HFFc6 (cell line): ENCODE data around the gene PLD6. TPM values are rescaled to one million over a fixed set of nuclear protein-coding genes. Genes with fewer than 3 reads are reported as not detected.

ENCODE experiments used
- DNase-seq: peaks from one replicate; pipeline ENCODE4 v3.0.0-alpha.2; 2018
- H3K27ac Mint-ChIP-seq: 2 replicates; pipeline ENCODE4 v1.8.0; 2020; ENCODE audit warnings: mild to moderate bottlenecking, mixed read lengths
- H3K27me3 Mint-ChIP-seq: 2 replicates; pipeline ENCODE4 v1.8.0; 2021; ENCODE audit warnings: mild to moderate bottlenecking, moderate library complexity, mixed read lengths; ENCODE audit not compliant: insufficient read depth
- H3K36me3 Mint-ChIP-seq: 2 replicates; pipeline ENCODE4 v1.8.0; 2021; ENCODE audit warnings: low read depth, mixed read lengths
- H3K4me1 Mint-ChIP-seq: 2 replicates; pipeline ENCODE4 v1.8.0; 2020; ENCODE audit warnings: low read depth, mixed read lengths
- H3K4me3 Mint-ChIP-seq: 2 replicates; pipeline ENCODE4 v1.8.0; 2020; ENCODE audit warnings: mild to moderate bottlenecking, moderate library complexity, mixed read lengths
- H3K9me3 Mint-ChIP-seq: 2 replicates; pipeline ENCODE4 v1.8.0; 2020; ENCODE audit warnings: mild to moderate bottlenecking, mixed read lengths
- CTCF ChIP-seq: fragments of 200-600 bp; sonication (generic); IDR thresholded peaks from 2 replicates; pipeline ENCODE4 v1.5.0; 2021; ENCODE audit warnings: antibody characterized with exemption, mild to moderate bottlenecking
- total RNA-seq, 6 experiments: library from RNA; stranded (reverse); fragmentation: NEBNext Ultra II Directional; extraction: Animal tissue kit (Norgen Biotek cat#: 25700); gene quantifications; 2 replicates in 1 of 6; 3 replicates in 5 of 6; pipeline ENCODE4 v1.2.3, GENCODE V29; 2021

PLD6 gene
- total RNA-seq, 6 experiments from 2014 or later, result 1.7 to 3.6 (median 2.3) TPM

DNA sequence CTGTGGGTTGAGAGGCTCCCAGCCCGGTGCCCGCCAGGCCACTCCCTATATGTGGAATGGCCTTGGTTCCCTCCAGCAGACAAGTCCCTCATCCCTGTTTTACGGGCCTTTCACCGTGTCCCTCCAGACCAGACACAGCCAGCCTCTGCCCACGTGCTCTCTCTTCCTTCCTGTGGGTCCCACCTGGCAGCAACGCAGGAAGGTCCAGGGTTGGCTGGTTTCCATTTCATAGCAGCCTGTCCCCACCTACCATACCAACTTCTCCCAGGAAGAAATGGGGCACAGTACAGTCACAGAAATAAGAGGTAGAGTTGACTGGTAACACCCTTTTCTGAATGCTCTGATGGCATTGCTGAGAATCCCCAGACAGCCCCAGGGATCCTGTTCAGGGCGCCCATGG lies 34.9 kb downstream of the PLD6 start:
- H3K36me3 Mint-ChIP-seq, result peaks cover 8% of the 10 kb centered on the region
- DNase-seq, result no peak
- no peaks in the 10 kb centered on the region for H3K9me3 Mint-ChIP-seq
- no peak for TF ChIP-seq CTCF
- peaks cover 10% of the 10 kb centered on the region for H3K27me3 Mint-ChIP-seq
- peak overlapping the region; percentile 2; the same call in 1 of the 2 replicates for H3K27ac Mint-ChIP-seq
- no peaks in the 10 kb centered on the region for H3K4me1 Mint-ChIP-seq
- no peak overlapping the region for H3K4me3 Mint-ChIP-seq

- Mint-ChIP-seq H3K36me3 (peaks cover 5% of the 10 kb centered on the region; the same call in 1 of the 2 replicates), H3K27me3 (peaks cover 10% of the 10 kb centered on the region), H3K27ac (no peak overlapping the region), H3K4me1 (no peaks in the 10 kb centered on the region), H3K4me3 (no peak overlapping the region), H3K9me3 (no peaks in the 10 kb centered on the region)
- no peak for DNase-seq
- TF ChIP-seq CTCF, result no peak
Observed at GRCh38 chr17:17170346-17170985, 35.7 kb downstream of the PLD6 start.

- H3K4me1 Mint-ChIP-seq, result no peaks in the 10 kb centered on the region
- H3K36me3 Mint-ChIP-seq, result peaks cover 12% of the 10 kb centered on the region
- H3K9me3 Mint-ChIP-seq, result no peaks in the 10 kb centered on the region
- H3K27ac Mint-ChIP-seq, result no peak overlapping the region
- H3K27me3 Mint-ChIP-seq, result peaks cover 10% of the 10 kb centered on the region
- DNase-seq, result no peak
- no peak for TF ChIP-seq CTCF
- no peak overlapping the region for H3K4me3 Mint-ChIP-seq
Observed at GRCh38 chr17:17169396-17169795, 36.7 kb downstream of the PLD6 start.

DNA sequence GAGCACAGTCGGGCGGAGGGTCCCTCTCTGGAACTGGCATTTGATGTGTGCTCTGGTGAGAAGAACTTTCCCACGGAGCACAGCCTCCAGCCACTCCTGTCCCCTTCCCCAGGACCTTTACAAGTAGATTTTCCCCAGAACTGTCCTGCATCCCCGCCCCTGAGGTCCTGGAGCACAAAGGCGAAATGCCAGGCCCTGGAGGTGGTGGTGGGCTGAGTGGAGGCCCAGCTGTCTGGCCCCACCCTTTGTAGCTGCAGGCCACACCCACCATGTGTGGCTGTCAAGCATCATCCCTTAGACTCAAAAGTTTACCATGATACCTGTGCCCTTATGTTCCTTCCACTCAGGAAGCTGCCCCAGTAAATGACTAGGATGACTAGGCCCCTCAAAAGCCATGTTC lies 37.7 kb downstream of the PLD6 start:
- Mint-ChIP-seq H3K36me3 (peaks cover 15% of the 10 kb centered on the region), H3K27ac (0 out of 2 replicates have a peak overlapping the region, but pooled peaks have one; percentile 6), H3K27me3 (peaks cover 8% of the 10 kb centered on the region), H3K4me3 (no peak overlapping the region), H3K4me1 (no peaks in the 10 kb centered on the region), H3K9me3 (no peaks in the 10 kb centered on the region)
- TF ChIP-seq CTCF, result no peak
- no peak for DNase-seq

GRCh38 chr17:17167986-17168385 lies 38.1 kb downstream of the PLD6 start:
- Mint-ChIP-seq H3K27me3 (peaks cover 8% of the 10 kb centered on the region), H3K27ac (no peak overlapping the region)
- no peak for TF ChIP-seq CTCF

More at GRCh38 chr17:17167986-17168385, 38.1 kb downstream of the PLD6 start:
- Mint-ChIP-seq H3K4me3 (no peak overlapping the region), H3K4me1 (no peaks in the 10 kb centered on the region), H3K36me3 (peaks cover 19% of the 10 kb centered on the region), H3K9me3 (no peaks in the 10 kb centered on the region)
- DNase-seq, result no peak
